Mucosa of descending colon (tissue), 3 donors: Measurements from ENCODE around the gene CDRT4. TPM values are rescaled to one million over a fixed set of nuclear protein-coding genes. Genes with fewer than 3 reads are reported as not detected.

Experiments used
- ATAC-seq: fragments of 200-7000 bp; cut with Tn5 transposase; one replicate; pipeline ENCODE4 v1.9.1; 2020; ENCODE audit warnings: mild to moderate bottlenecking, moderate library complexity
- DNase-seq, 3 donors: peaks; one replicate each; pipeline ENCODE4 v3.0.0-alpha.2; 2020
- H3K36me3 ChIP-seq: fragments of 200-600 bp; one replicate; pipeline ENCODE4 v1.8.0; 2021; ENCODE audit warnings: low read depth, mild to moderate bottlenecking
- H3K4me1 ChIP-seq: fragments of 200-600 bp; one replicate; pipeline ENCODE4 v1.8.0; 2021; ENCODE audit warnings: low read depth, mild to moderate bottlenecking
- H3K4me3 ChIP-seq: fragments of 200-600 bp; one replicate; pipeline ENCODE4 v1.8.0; 2021; ENCODE audit warnings: mild to moderate bottlenecking
- H3K9me3 ChIP-seq: fragments of 200-600 bp; one replicate; pipeline ENCODE4 v1.8.0; 2021; ENCODE audit warnings: mild to moderate bottlenecking
- CTCF ChIP-seq: fragments of 200-600 bp; IDR thresholded peaks from one replicate; pipeline ENCODE4 v1.8.0; 2022; ENCODE audit warnings: antibody characterized with exemption, mild to moderate bottlenecking
- intact Hi-C, 2 donors: fragments of 100-400 bp; cut with DNase I in 1 of 2; cut with micrococcal nuclease in 1 of 2; formaldehyde crosslinking; loops; one replicate each; pipeline versions ENCODE4 v1.11.0 to v1.11.1; 2022; cut with DNase I, micrococcal nuclease
- total RNA-seq, 3 donors: library from RNA; stranded (reverse); fragmentation: NEBNext Ultra II Directional in 2 of 3; extraction: Animal tissue kit (Norgen Biotek cat#: 25700) in 2 of 3; gene quantifications; one replicate each; pipeline versions ENCODE4 v1.2.1 to v1.2.4, GENCODE V29; 2021 to 2023
- donor health status: DM: no; HTN: no; CAD: no; lungs with moderate emphysema.
- donor health status: DM: no; HTN: no; CAD: no.
- donor health status: DM: no; HTN: yes; CAD: no.

The CDRT4 gene
- total RNA-seq, 3 donors from 2014 or later = 4.8 to 17.5 (median 5.7) TPM

- Histone ChIP-seq H3K4me1 (no peaks in the 10 kb centered on the region), H3K4me3 (no peak overlapping the region), H3K9me3 (no peaks in the 10 kb centered on the region), H3K36me3 (no peaks in the 10 kb centered on the region)
- no peak for TF ChIP-seq CTCF
- DNase-seq (no peak), ATAC-seq (no peak)
- intact Hi-C loops = no loop called here
Measured at GRCh38 chr17:15483431-15483830, 16.0 kb upstream of the CDRT4 start.

- H3K4me3 ChIP-seq = no peak overlapping the region
- TF ChIP-seq CTCF = no peak
- no peaks in the 10 kb centered on the region for H3K36me3 ChIP-seq
- ATAC-seq = no peak
- no peaks in the 10 kb centered on the region for H3K4me1 ChIP-seq
- H3K9me3 ChIP-seq = no peaks in the 10 kb centered on the region
- intact Hi-C loops = no loop called here
- DNase-seq = no peak
Measured at GRCh38 chr17:15482476-15482875, 15.1 kb upstream of the CDRT4 start.

GRCh38 chr17:15481481-15481880, 14.1 kb upstream of the CDRT4 start:
- no peak for TF ChIP-seq CTCF
- DNase-seq = no peak
- Histone ChIP-seq H3K4me3 (no peak overlapping the region), H3K4me1 (no peaks in the 10 kb centered on the region), H3K9me3 (no peaks in the 10 kb centered on the region), H3K36me3 (no peaks in the 10 kb centered on the region)
- intact Hi-C loops = no loop called here
- ATAC-seq = no peak

GRCh38 chr17:15480204-15480603, 12.8 kb upstream of the CDRT4 start:
- Histone ChIP-seq H3K4me3 (no peak overlapping the region), H3K36me3 (no peaks in the 10 kb centered on the region), H3K4me1 (no peaks in the 10 kb centered on the region), H3K9me3 (no peaks in the 10 kb centered on the region)
- intact Hi-C loops = no loop called here
- ATAC-seq (no peak), DNase-seq (no peak)
- TF ChIP-seq CTCF = no peak

GRCh38 chr17:15479703-15480102, 12.3 kb upstream of the CDRT4 start:
- ATAC-seq (peak; percentile 49), DNase-seq (no peak)
- Histone ChIP-seq H3K36me3 (no peaks in the 10 kb centered on the region), H3K9me3 (no peaks in the 10 kb centered on the region), H3K4me3 (no peak overlapping the region), H3K4me1 (no peaks in the 10 kb centered on the region)
- intact Hi-C loops = no loop called here
- no peak for TF ChIP-seq CTCF

- intact Hi-C loops = no loop called here
- no peak overlapping the region for H3K4me3 ChIP-seq
Measured at GRCh38 chr17:15478845-15479244, 11.4 kb upstream of the CDRT4 start.

More at GRCh38 chr17:15478845-15479244, 11.4 kb upstream of the CDRT4 start:
- H3K9me3 ChIP-seq = no peaks in the 10 kb centered on the region
- DNase-seq (no peak), ATAC-seq (no peak)
- H3K36me3 ChIP-seq = no peaks in the 10 kb centered on the region
- peaks cover 3% of the 10 kb centered on the region for H3K4me1 ChIP-seq
- TF ChIP-seq CTCF = no peak
